DOHH2 (cell line): Measurements from ENCODE around the gene SPATA24.

Experiments
- H3F3A ChIP-seq: fragments of 200-600 bp; sonication (generic), shearing (Covaris generic); 2 replicates; pipeline ENCODE4 v1.6.0; 2016; ENCODE audit warnings: antibody characterized with exemption, mild to moderate bottlenecking; ENCODE audit not compliant: control insufficient read depth, insufficient read depth
- H3K27ac ChIP-seq: fragments of 200-600 bp; sonication (generic); 2 replicates; pipeline ENCODE4 v1.5.1; 2014; ENCODE audit warnings: low read depth, mild to moderate bottlenecking, low read length, moderate library complexity
- H3K27me3 ChIP-seq: fragments of 200-600 bp; sonication (generic); 2 replicates; pipeline ENCODE4 v1.6.1; 2014; ENCODE audit warnings: mild to moderate bottlenecking, low read length, mixed read lengths; ENCODE audit not compliant: control insufficient read depth
- H3K36me3 ChIP-seq: fragments of 200-600 bp; sonication (generic); 2 replicates; pipeline ENCODE4 v1.6.1; 2014; ENCODE audit warnings: mild to moderate bottlenecking, low read length, moderate library complexity, mixed read lengths; ENCODE audit not compliant: control insufficient read depth
- H3K4me1 ChIP-seq: fragments of 200-600 bp; sonication (generic); 2 replicates; pipeline ENCODE4 v1.6.1; 2014; ENCODE audit warnings: mild to moderate bottlenecking, low read length, mixed read lengths; ENCODE audit not compliant: control insufficient read depth
- H3K4me2 ChIP-seq: fragments of 200-600 bp; sonication (generic); 2 replicates; pipeline ENCODE4 v1.6.0; 2014; ENCODE audit warnings: mild to moderate bottlenecking, low read length, moderate library complexity
- H3K4me3 ChIP-seq: fragments of 200-600 bp; sonication (generic); 2 replicates; pipeline ENCODE4 v1.5.1; 2014; ENCODE audit warnings: mild to moderate bottlenecking, low read length, mixed read lengths
- H3K79me2 ChIP-seq: fragments of 200-600 bp; sonication (generic); 2 replicates; pipeline ENCODE4 v1.6.1; 2014; ENCODE audit warnings: mild to moderate bottlenecking, low read length, mixed read lengths; ENCODE audit not compliant: control insufficient read depth
- H3K9me2 ChIP-seq: fragments of 200-600 bp; sonication (generic); replicated peaks from 2 replicates; pipeline ENCODE4 v1.6.1; 2014; ENCODE audit warnings: mild to moderate bottlenecking, low read length, mixed read lengths; ENCODE audit not compliant: control insufficient read depth
- H3K9me3 ChIP-seq: fragments of 200-600 bp; sonication (generic); 2 replicates; pipeline ENCODE4 v1.6.1; 2014; ENCODE audit warnings: antibody characterized with exemption, low read length, mixed read lengths; ENCODE audit not compliant: control insufficient read depth, insufficient read depth
- H4K20me1 ChIP-seq: fragments of 200-600 bp; sonication (generic); 2 replicates; pipeline ENCODE4 v1.6.0; 2014; ENCODE audit warnings: low read depth, mild to moderate bottlenecking, antibody characterized with exemption, low read length, moderate library complexity; ENCODE audit not compliant: control insufficient read depth, insufficient read depth
- CTCF ChIP-seq: fragments of 200-600 bp; sonication (generic); IDR thresholded peaks from one replicate; pipeline ENCODE4 v1.5.1; 2014; ENCODE audit warnings: antibody characterized with exemption, mild to moderate bottlenecking, low read depth, low read length; ENCODE audit not compliant: poor library complexity, severe bottlenecking
- EZH2phosphoT487 ChIP-seq: fragments of 200-600 bp; sonication (generic); IDR thresholded peaks from 2 replicates; pipeline ENCODE4 v1.6.1; 2017; ENCODE audit warnings: borderline replicate concordance, mild to moderate bottlenecking, antibody characterized with exemption, low read length, moderate library complexity, mixed read lengths

SPATA24 gene

DNA sequence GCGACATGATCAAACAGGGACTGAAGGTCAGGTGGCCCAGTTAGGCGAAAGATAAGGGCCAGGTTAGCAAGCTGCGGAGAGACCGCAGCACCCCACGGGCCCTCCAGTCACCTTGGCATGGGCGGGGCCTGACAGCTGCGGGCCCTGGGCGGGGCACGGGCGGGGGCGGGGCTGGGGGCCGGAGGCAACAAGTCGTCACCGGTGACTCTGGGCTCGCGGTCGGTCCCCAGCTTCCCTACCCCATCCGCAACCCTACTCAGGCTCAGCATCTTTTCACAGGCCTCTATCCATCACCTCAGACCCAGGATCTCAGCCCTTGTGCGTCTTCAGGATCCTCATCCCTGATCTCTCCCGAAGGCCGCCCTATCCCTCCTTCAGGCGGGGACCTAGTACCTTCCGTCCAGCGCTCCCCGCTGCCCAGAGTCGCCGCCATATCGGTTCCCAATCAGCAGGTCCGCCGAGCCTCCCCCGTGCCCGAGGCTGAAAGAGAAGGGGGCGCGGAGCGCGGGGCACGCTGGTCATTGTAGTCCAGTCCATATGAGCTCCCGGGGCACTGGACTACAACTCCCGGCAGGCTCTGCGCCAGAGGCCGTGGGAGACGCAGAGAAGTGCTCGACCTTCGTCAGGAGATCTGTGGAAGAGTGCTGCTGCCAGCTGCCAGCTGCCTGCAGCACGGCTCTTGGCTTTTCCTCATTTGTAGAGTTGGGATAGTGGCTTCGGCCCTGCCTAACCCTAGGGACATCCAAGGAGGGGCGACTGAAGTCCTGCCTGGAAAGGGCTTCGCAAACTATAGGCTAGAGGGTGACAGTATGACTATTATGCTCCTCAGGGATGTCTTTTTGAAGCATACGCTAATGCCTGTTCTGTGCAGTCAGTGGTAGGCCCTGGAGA, 35.4 kb upstream of the SPATA24 start, which contains the start of gene DNAJC18:
DNAJC18 (minus strand) TSS at position 513 of the 891 bp plus-strand sequence; CDS start at position 433, 80 bp downstream.
- Histone ChIP-seq H3K9me3 (no peaks in the 10 kb centered on the region), H3K79me2 (no peaks in the 10 kb centered on the region), H3F3A (peaks cover 7% of the 10 kb centered on the region; the same call in 1 of the 2 replicates), H3K36me3 (no peaks in the 10 kb centered on the region), H4K20me1 (no peaks in the 10 kb centered on the region), H3K4me3 (peak within 1 kb of the TSS; percentile 98), H3K9me2 (no peaks in the 10 kb centered on the region), H3K4me2 (peak within 1 kb of the TSS; percentile 97), H3K27ac (peak within 1 kb of the TSS; percentile 57), H3K27me3 (no peaks in the 10 kb centered on the region), H3K4me1 (peaks cover 31% of the 10 kb centered on the region)
- no peak for TF ChIP-seq CTCF
- TF ChIP-seq EZH2phosphoT487 = no peak

GRCh38 chr5:139438707-139439012, 34.8 kb upstream of the SPATA24 start:
- no peaks in the 10 kb centered on the region for H3K27me3 ChIP-seq
- H3K27ac ChIP-seq = no peak overlapping the region
- H3K9me2 ChIP-seq = no peaks in the 10 kb centered on the region

GRCh38 chr5:139435676-139436075, 31.8 kb upstream of the SPATA24 start:
- Histone ChIP-seq H3K9me2 (no peaks in the 10 kb centered on the region), H3K9me3 (no peaks in the 10 kb centered on the region), H3K27me3 (no peaks in the 10 kb centered on the region), H3K4me3 (no peak overlapping the region), H3K4me2 (no peak overlapping the region), H3K27ac (no peak overlapping the region), H4K20me1 (no peaks in the 10 kb centered on the region), H3K4me1 (peaks cover 13% of the 10 kb centered on the region), H3K36me3 (no peaks in the 10 kb centered on the region), H3K79me2 (no peaks in the 10 kb centered on the region), H3F3A (no peaks in the 10 kb centered on the region)
- TF ChIP-seq EZH2phosphoT487 = no peak
- TF ChIP-seq CTCF = no peak

More at GRCh38 chr5:139438707-139439012, 34.8 kb upstream of the SPATA24 start:
- Histone ChIP-seq H3K4me2 (peak overlapping the region; percentile 97), H3F3A (peaks cover 7% of the 10 kb centered on the region; the same call in 1 of the 2 replicates), H3K79me2 (no peaks in the 10 kb centered on the region), H3K9me3 (no peaks in the 10 kb centered on the region), H3K36me3 (no peaks in the 10 kb centered on the region), H3K4me1 (peaks cover 25% of the 10 kb centered on the region), H4K20me1 (no peaks in the 10 kb centered on the region), H3K4me3 (peak overlapping the region; percentile 98)
- no peak for TF ChIP-seq EZH2phosphoT487
- no peak for TF ChIP-seq CTCF
